ENCODE results near the gene SEC14L3. TPM values are rescaled to one million over a fixed set of nuclear protein-coding genes. Genes with fewer than 3 reads are reported as not detected.

The SEC14L3 gene
- total and polyA plus RNA-seq, 2 experiments from 2014 or later, result not detected

DNA sequence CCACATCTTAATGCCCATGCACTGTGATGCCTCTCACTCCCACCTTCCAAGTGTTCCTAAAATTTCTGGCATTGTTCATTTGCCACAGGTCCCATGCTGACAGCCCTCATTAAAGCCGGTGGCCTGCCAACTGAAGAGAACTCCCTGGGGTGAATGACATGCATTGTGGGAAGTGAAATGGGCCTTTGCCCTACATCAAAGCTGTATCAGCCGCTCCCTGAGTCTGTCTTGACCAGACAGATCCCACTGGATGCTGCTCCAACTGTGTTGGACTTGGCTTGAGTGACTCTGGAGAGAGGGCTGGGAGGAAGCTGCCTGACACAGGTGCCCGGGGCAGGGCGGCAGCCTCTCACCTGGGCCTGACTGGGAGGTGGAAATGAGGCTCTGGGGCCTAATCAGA lies 42.4 kb upstream of the SEC14L3 start:
- Histone ChIP-seq H3K9ac (no peak overlapping the region), H3K9me2 (ENCODE audit: insufficient read depth) (no peaks in the 10 kb centered on the region), H2AFZ (no peak overlapping the region), H3K9me3 (ENCODE audit: low read depth) (no peaks in the 10 kb centered on the region), H3K4me1 (ENCODE audit: insufficient read depth) (no peaks in the 10 kb centered on the region), H3K27ac (no peak overlapping the region), H3K27me3 (replicated peaks; ENCODE audit: insufficient read depth) (no peaks in the 10 kb centered on the region), H3K4me2 (ENCODE audit: unreplicated experiment) (no peak overlapping the region), H4K20me1 (ENCODE audit: insufficient read depth) (no peaks in the 10 kb centered on the region), H3K4me3 (no peak overlapping the region), H3K36me3 (ENCODE audit: low read depth) (no peaks in the 10 kb centered on the region), H3K79me2 (ENCODE audit: insufficient read depth) (no peaks in the 10 kb centered on the region), H3F3A (ENCODE audit: insufficient read depth) (no peaks in the 10 kb centered on the region)
- in situ Hi-C loops (cut with MboI), result no loop called here
- TF ChIP-seq EZH2phosphoT487 (IDR thresholded peaks at IDR 0.05; ENCODE audit: insufficient read depth, low read depth) (no peak), EZH2 (IDR thresholded peaks at IDR 0.05; ENCODE audit: insufficient read depth, poor library complexity, severe bottlenecking) (no peak)
- 45 to 59% methylated on average over 2 to 4 of the region's 4 CpGs for WGBS, 2 experiments (ENCODE audit: low coverage in 1 of 2, low lambda C conversion rate in 2 of 2, missing lambda C conversion rate in 2 of 2)
- no peak for DNase-seq

DNA sequence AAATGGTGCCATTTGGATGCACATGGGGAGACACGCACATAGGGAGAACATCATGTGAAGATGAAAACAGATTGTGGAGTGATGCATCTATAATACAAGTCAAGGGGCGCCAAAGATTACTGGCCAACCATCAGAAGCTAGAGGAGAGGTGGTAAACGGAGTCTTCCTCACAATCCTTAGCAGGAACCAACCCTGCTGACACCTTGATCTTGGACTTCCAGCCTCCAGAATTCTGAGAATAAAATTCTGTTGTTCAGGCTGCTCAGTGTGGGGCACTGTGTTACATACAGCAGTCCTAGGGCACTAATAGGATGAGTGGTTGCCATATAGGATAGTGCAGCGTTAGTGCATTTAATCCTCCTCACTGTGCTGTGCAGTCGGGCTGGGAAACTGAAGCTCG lies 41.6 kb upstream of the SEC14L3 start:
- no peaks in the 10 kb centered on the region for H3K9me3 ChIP-seq (ENCODE audit: low read depth)
- H4K20me1 ChIP-seq (ENCODE audit: insufficient read depth), result no peaks in the 10 kb centered on the region
- H3K4me2 ChIP-seq (ENCODE audit: unreplicated experiment), result no peak overlapping the region
- H3K4me1 ChIP-seq (ENCODE audit: insufficient read depth), result no peaks in the 10 kb centered on the region
- no peak overlapping the region for H3K4me3 ChIP-seq
- DNase-seq, result no peak
- no peaks in the 10 kb centered on the region for H3F3A ChIP-seq (ENCODE audit: insufficient read depth)
- no peak overlapping the region for H3K27ac ChIP-seq
- no peak overlapping the region for H2AFZ ChIP-seq
- no peaks in the 10 kb centered on the region for H3K79me2 ChIP-seq (ENCODE audit: insufficient read depth)
- in situ Hi-C loops (cut with MboI), result no loop called here
- 69 to 70% methylated on average over 6 of the region's 6 CpGs for WGBS, 2 experiments (ENCODE audit: low coverage in 1 of 2, low lambda C conversion rate in 2 of 2, missing lambda C conversion rate in 2 of 2)
- no peaks in the 10 kb centered on the region for H3K36me3 ChIP-seq (ENCODE audit: low read depth)
- no peaks in the 10 kb centered on the region for H3K27me3 ChIP-seq (replicated peaks; ENCODE audit: insufficient read depth)
- TF ChIP-seq EZH2phosphoT487 (IDR thresholded peaks at IDR 0.05; ENCODE audit: insufficient read depth, low read depth) (no peak), EZH2 (IDR thresholded peaks at IDR 0.05; ENCODE audit: insufficient read depth, poor library complexity, severe bottlenecking) (no peak)
- no peaks in the 10 kb centered on the region for H3K9me2 ChIP-seq (ENCODE audit: insufficient read depth)
- H3K9ac ChIP-seq, result no peak overlapping the region

- H3K36me3 ChIP-seq (ENCODE audit: low read depth), result no peaks in the 10 kb centered on the region
- in situ Hi-C loops (cut with MboI), result no loop called here
- no peaks in the 10 kb centered on the region for H3K4me1 ChIP-seq (ENCODE audit: insufficient read depth)
- H3F3A ChIP-seq (ENCODE audit: insufficient read depth), result no peaks in the 10 kb centered on the region
- DNase-seq, result no peak
- no peaks in the 10 kb centered on the region for H3K9me2 ChIP-seq (ENCODE audit: insufficient read depth)
- H3K4me2 ChIP-seq (ENCODE audit: unreplicated experiment), result no peak overlapping the region
- no peaks in the 10 kb centered on the region for H3K27me3 ChIP-seq (replicated peaks; ENCODE audit: insufficient read depth)
- no peaks in the 10 kb centered on the region for H3K79me2 ChIP-seq (ENCODE audit: insufficient read depth)
- H3K27ac ChIP-seq, result no peak overlapping the region
- H3K9ac ChIP-seq, result no peak overlapping the region
- H4K20me1 ChIP-seq (ENCODE audit: insufficient read depth), result no peaks in the 10 kb centered on the region
- no peak overlapping the region for H2AFZ ChIP-seq
- no peak overlapping the region for H3K4me3 ChIP-seq
- no peaks in the 10 kb centered on the region for H3K9me3 ChIP-seq (ENCODE audit: low read depth)
- 80 to 85% methylated on average over 7 of the region's 7 CpGs for WGBS, 2 experiments (ENCODE audit: low coverage in 1 of 2, low lambda C conversion rate in 2 of 2, missing lambda C conversion rate in 2 of 2)
- TF ChIP-seq EZH2 (IDR thresholded peaks at IDR 0.05; ENCODE audit: insufficient read depth, poor library complexity, severe bottlenecking) (no peak), EZH2phosphoT487 (IDR thresholded peaks at IDR 0.05; ENCODE audit: insufficient read depth, low read depth) (no peak)
These were observed 40.1 kb upstream of the SEC14L3 start for GRCh38 chr22:30511911-30512310.

DNA sequence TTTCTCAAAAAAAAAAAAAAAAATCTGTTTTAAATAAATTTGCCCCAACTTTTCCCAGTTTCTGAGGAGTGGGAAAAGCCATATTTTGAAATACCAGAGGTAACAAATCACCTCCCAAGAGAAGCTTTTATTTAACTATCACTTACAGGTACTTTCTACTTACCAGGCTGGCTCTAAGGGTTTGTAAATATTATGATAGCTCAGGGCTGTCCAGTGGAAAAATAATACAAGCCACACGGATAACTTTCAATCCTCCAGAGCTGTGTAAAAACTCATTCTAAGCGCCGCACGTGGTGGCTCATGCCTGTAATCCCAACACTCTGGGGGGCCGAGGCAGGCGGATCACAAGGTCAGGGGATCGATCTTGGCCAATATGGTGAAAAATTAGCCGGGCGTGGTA lies 39.3 kb upstream of the SEC14L3 start:
- WGBS, 2 experiments (ENCODE audit: low coverage in 1 of 2, low lambda C conversion rate in 2 of 2, missing lambda C conversion rate in 2 of 2), result 71 to 82% methylated on average over 8 to 9 of the region's 9 CpGs
- Histone ChIP-seq H3K27me3 (replicated peaks; ENCODE audit: insufficient read depth) (no peaks in the 10 kb centered on the region), H3K9ac (no peak overlapping the region), H3K9me3 (ENCODE audit: low read depth) (no peaks in the 10 kb centered on the region), H3K4me3 (no peak overlapping the region), H3K4me1 (ENCODE audit: insufficient read depth) (no peaks in the 10 kb centered on the region), H2AFZ (no peak overlapping the region), H3K4me2 (ENCODE audit: unreplicated experiment) (no peak overlapping the region), H3K9me2 (ENCODE audit: insufficient read depth) (no peaks in the 10 kb centered on the region), H3F3A (ENCODE audit: insufficient read depth) (no peaks in the 10 kb centered on the region), H3K36me3 (ENCODE audit: low read depth) (no peaks in the 10 kb centered on the region), H3K79me2 (ENCODE audit: insufficient read depth) (no peaks in the 10 kb centered on the region), H3K27ac (no peak overlapping the region), H4K20me1 (ENCODE audit: insufficient read depth) (no peaks in the 10 kb centered on the region)
- no peak for TF ChIP-seq EZH2 (IDR thresholded peaks at IDR 0.05; ENCODE audit: insufficient read depth, poor library complexity, severe bottlenecking)
- TF ChIP-seq EZH2phosphoT487 (IDR thresholded peaks at IDR 0.05; ENCODE audit: insufficient read depth, low read depth), result no peak
- in situ Hi-C loops (cut with MboI), result no loop called here
- DNase-seq, result no peak

- H3K4me2 ChIP-seq (ENCODE audit: unreplicated experiment), result no peak overlapping the region
- TF ChIP-seq EZH2phosphoT487 (IDR thresholded peaks at IDR 0.05; ENCODE audit: insufficient read depth, low read depth), result no peak
- TF ChIP-seq EZH2 (IDR thresholded peaks at IDR 0.05; ENCODE audit: insufficient read depth, poor library complexity, severe bottlenecking), result no peak
- WGBS, 2 experiments (ENCODE audit: low coverage in 1 of 2, low lambda C conversion rate in 2 of 2, missing lambda C conversion rate in 2 of 2), result 62 to 66% methylated on average over 5 of the region's 5 CpGs
- no peaks in the 10 kb centered on the region for H4K20me1 ChIP-seq (ENCODE audit: insufficient read depth)
- no peaks in the 10 kb centered on the region for H3K36me3 ChIP-seq (ENCODE audit: low read depth)
- no peaks in the 10 kb centered on the region for H3F3A ChIP-seq (ENCODE audit: insufficient read depth)
- H2AFZ ChIP-seq, result no peak overlapping the region
- H3K79me2 ChIP-seq (ENCODE audit: insufficient read depth), result no peaks in the 10 kb centered on the region
- H3K9me3 ChIP-seq (ENCODE audit: low read depth), result no peaks in the 10 kb centered on the region
- DNase-seq, result no peak
- H3K27me3 ChIP-seq (replicated peaks; ENCODE audit: insufficient read depth), result no peaks in the 10 kb centered on the region; the same call in 1 of the 2 replicates
- H3K4me1 ChIP-seq (ENCODE audit: insufficient read depth), result no peaks in the 10 kb centered on the region
- H3K9ac ChIP-seq, result no peak overlapping the region
- in situ Hi-C loops (cut with MboI), result no loop called here
- no peak overlapping the region for H3K4me3 ChIP-seq
- no peaks in the 10 kb centered on the region for H3K9me2 ChIP-seq (ENCODE audit: insufficient read depth)
- no peak overlapping the region for H3K27ac ChIP-seq
These were observed 36.4 kb upstream of the SEC14L3 start for GRCh38 chr22:30508216-30508615.

Data from GM23248 (cell line).